GM21367 (cell line): ENCODE data around the gene ARMC7.
"Not testable (repeated sequence)": the region's sequence is repeated elsewhere in the genome, so short reads cannot be mapped to it uniquely, and the experiment has no call there.

Experiments used
- ATAC-seq: cut with Tn5 transposase; IDR thresholded peaks from one replicate; pipeline ENCODE4 v1.9.1; 2021; ENCODE audit not compliant: unreplicated experiment

Gene ARMC7

DNA sequence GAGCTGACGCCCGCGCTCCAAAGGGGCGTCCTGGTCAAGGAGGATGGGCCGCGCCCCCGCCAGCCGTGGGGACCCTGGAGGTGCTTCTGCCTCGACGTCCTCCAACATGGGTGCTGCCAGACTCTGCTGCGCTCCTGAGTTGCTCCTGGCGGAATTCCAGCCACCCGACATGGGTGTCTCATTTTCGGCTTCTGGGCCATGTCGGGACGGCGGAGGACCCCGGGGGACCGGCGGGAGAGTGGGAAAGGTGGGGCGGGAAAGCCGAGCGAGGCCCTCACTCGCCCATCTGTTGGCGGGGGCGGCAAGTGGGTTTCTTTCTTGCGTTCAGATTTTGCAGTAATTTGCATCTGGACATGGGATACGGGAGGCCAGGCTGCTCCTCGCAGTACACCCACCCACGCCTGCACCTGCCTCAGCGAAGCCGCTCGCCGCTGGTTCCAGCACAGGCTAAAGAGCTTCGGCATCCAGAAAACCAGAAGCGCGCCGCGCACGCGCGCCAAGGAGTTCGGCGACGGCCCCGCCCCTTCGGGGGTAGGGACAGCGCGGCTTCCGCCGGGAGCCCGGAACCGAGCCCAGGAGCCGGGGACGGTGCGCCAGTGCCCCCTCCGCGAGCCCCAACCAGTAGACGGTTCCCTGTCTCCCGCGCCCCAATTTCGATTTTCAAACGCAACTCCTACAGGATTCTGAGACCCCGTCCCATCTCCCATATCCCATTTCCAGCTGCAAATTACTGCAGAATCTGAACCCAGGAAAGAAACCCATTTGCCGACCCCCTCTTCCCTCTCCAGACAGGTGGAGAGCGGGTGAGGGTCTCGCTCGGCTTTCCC, at the start of gene ARMC7:
TSS of gene ARMC7 (plus strand) at position 563 of the 827 bp plus-strand sequence. CDS start 320 bp downstream, outside the sequence.
- peak; percentile 45 for ATAC-seq

- ATAC-seq = no peak
Observed at GRCh38 chr17:75060434-75061054, 49.2 kb upstream of the ARMC7 start.

DNA sequence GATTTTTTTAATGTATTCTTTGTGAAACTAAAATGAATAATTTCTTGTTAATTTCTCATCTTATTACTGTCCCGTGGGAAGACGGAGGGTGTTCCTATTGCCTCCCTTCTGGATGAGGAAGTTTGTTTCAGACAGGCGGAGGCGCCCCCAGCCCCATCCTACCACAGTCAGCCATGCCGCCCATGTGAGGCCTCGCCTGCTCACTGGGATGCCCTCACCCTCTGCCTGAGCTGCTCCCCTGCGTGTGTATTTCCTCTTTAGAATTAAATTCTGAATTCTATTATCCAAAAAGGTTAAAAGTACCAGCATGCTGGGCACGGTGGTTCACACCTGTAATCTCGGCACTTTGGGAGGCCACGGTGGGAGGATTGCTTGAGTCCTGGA, 48.7 kb upstream of the ARMC7 start:
- ATAC-seq = no peak

GRCh38 chr17:75061618-75062017, 48.2 kb upstream of the ARMC7 start:
- no peak for ATAC-seq

DNA sequence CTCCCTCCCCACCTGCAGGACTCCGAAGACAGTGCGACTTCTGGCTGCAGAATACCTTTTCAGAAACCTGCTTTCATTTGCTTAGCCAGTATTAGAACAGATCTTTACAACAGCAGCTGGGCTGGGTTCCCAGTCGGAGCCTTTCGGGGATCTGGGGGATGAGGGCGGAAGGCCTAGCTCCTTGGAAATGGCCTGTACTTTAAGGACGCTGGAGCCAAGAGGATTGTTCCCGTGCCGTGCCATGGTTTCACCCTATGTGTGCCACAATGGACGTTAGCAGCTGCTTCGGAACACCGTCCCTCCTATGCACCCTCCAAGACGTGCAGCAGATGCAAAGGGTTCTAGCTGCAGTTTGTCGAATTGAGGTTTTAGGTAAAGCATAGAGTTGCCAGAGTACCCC, 46.6 kb upstream of the ARMC7 start:
- ATAC-seq = no peak

DNA sequence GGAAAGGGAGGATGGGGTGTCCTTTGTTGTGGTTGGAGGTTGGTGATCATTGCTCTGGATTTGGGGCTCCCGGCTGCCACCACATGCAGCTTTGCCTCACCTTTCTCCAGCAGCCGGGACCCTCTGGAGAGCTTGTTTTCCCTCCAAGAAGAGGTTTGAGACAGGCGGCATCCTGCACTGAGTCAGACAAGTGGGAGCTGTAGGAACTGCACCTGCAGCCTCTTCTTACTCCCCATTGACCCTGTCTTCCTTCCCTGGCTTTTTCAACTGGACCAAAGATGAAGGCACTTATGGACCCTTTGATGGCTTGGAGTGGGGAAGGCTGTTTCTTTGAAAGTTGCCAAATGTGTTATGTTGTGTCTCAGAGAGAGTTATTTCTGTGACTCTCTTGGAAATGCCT, 46.1 kb upstream of the ARMC7 start:
- ATAC-seq = no peak

DNA sequence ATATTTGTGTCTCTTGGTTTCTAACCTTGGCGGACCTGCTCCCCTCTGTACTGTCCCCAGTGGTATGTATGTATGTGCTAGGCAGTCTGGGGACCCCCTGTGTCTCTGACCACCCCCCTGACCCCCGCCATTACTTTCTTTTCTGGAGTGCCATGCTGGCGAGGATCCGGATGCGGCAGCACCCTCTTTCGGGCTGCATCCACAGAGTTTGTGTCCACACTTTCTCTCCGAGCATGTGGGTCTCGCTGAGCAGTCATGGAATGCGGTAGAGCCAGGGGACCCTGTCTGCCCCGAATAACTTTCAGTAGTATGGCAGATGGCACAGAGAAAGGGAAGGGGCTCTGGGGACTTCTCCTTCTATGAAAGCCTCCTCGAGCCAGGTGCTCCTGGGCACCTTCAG, 45.7 kb upstream of the ARMC7 start:
- no peak for ATAC-seq

- ATAC-seq = no peak
Observed at GRCh38 chr17:75064460-75064859, 45.3 kb upstream of the ARMC7 start.

GRCh38 chr17:75064867-75065561, 44.8 kb upstream of the ARMC7 start:
- ATAC-seq = no peak

GRCh38 chr17:75065562-75066151, 44.1 kb upstream of the ARMC7 start:
- no peak for ATAC-seq

GRCh38 chr17:75067856-75068255, 41.9 kb upstream of the ARMC7 start:
- ATAC-seq = no peak

GRCh38 chr17:75068750-75069149, 41.0 kb upstream of the ARMC7 start:
- no peak for ATAC-seq

- no peak for ATAC-seq
Observed at GRCh38 chr17:75069783-75070182, 40.0 kb upstream of the ARMC7 start.

DNA sequence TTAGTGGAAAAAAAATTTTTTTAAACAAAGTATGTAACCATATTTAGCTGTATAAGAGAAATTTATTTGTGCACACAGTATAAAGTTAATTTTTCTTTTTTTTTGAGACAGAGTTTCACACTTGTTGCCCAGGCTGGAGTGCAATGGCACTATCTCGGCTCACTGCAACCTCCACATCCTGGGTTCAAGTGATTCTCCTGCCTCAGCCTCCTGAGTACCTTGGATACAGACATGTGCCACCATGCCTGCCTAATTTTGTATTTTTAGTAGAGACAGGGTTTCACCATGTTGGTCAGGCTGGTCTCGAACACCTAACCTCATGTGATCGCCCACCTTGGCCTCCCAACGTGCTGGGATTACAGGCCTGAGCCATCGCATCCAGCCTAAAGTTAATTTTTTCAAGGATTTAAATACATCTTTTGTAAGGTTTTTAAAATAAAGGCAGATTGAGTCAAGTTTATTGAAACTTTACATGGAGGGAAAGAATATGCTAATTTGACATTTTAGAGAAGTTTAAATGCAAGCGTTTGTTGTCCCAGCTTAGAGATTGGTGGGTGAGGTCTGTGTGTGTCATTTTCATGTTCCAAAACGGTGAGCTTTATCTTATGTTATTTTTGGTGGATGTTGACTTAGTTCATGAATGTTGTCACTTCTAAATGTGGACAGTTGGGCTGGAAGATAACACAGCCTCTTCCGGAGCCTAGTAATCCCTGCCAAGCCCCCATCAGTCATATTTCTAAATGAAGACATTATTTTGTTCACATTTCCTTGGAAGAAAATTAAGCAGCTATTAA, 38.1 kb upstream of the ARMC7 start:
- not testable (repeated sequence) for ATAC-seq

DNA sequence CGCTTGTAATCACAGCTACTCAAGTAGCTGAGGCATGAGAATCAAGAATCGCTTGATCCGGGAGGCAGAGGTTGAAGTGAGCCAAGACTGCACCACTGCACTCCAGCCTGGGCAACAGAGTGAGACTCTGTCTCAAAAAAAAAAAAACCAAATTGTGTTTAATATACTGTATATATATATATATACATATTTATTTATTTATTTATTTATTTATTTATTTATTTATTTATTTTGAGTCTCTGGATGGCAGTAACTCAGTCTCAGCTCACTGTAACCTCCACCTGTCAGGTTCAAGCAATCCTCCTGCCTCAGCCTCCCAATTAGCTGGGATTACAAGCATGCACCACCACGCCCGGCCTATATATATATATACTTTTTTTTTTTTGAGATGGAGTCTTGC, 36.9 kb upstream of the ARMC7 start:
- not testable (repeated sequence) for ATAC-seq

- ATAC-seq = no peak
Observed at GRCh38 chr17:75073618-75074047, 36.1 kb upstream of the ARMC7 start.

DNA sequence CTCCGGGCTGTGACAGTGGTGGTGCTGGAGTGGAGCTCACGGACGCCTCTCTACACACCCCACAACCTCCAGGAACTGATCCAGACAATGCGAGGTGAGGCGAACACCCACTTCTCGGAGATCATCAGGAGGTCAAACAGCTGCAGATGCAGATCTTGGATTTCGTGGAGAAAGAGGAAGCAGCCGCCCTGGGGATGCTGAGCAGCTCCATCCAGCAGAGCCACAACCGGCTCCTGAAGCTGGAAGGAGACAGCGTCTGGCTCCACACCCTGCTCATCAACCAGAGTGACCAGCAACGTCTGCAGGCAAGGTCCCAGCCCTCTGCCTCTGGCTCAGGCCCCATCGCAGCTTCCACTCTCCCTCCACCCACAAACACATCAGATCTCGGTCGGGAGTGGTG, 35.2 kb upstream of the ARMC7 start:
- ATAC-seq = no peak

DNA sequence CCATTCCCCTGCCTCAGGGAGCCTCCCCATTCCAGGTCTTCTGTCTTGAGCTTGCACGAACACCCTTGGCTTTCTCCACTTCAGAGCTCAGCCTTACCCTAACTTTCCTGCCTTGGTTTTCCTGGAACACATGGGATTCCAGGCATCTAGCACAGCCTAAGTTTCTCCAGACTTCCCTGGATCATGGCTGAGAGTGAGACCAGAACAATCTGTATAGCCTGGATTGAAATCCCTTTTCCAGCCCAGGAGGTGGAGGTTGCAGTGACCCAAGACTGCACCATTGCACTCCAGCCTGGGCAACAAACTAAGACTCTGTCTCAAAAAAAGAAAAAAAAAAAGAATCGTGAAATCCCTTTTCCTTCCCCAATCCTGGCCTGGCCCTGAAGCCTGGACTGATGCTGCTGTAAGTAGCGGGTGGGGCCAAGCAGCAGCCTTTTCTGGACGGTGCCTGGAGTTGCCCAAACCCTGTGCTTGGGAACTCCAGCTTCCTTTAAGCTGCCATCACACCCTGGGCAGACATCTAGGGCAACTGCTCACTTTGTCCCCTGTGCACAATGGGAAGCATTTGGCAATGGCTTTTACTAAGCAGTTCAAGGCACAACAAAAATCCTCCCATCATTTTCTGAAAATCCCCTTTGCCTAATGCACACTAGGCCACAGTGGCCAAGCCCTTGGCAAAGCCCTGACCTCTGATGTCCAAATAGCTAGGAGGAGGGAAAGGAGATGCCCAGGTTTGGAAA, 34.0 kb upstream of the ARMC7 start:
- no peak for ATAC-seq

- no peak for ATAC-seq
Observed at GRCh38 chr17:75077072-75077495, 32.7 kb upstream of the ARMC7 start.
